Esophagus mucosa (tissue), 1 donor: ENCODE measurements around the gene LRRC1. TPM values are rescaled to one million over a fixed set of nuclear protein-coding genes. Genes with fewer than 3 reads are reported as not detected.

Experiments used
- total RNA-seq: library from RNA; stranded (reverse); gene quantifications from one replicate; pipeline ENCODE4 v1.2.4, GENCODE V29; 2023
- donor health status: DM: yes; HTN: yes; CAD: no.

LRRC1 gene
- total RNA-seq, 1 donor from 2014 or later, result 21.9 TPM

Other genes with a start within 250 kb of the LRRC1 start
- 24.5 TPM for gene GCLC, start 249.9 kb upstream of the LRRC1 start, total RNA-seq
- gene KLHL31, start 129.2 kb upstream of the LRRC1 start, total RNA-seq, result 0.68 TPM